SH-SY5Y (cell line): ENCODE data around the gene PREX1.

Experiments
- GATA2 ChIP-seq: IDR thresholded peaks from 2 replicates; pipeline ENCODE4 v1.6.1; 2011; ENCODE audit warnings: mild to moderate bottlenecking, low read depth, low read length
- GATA3 ChIP-seq: IDR thresholded peaks from 2 replicates; pipeline ENCODE4 v1.6.1; 2011; ENCODE audit warnings: low read depth, mild to moderate bottlenecking, low read length, moderate library complexity

DNA sequence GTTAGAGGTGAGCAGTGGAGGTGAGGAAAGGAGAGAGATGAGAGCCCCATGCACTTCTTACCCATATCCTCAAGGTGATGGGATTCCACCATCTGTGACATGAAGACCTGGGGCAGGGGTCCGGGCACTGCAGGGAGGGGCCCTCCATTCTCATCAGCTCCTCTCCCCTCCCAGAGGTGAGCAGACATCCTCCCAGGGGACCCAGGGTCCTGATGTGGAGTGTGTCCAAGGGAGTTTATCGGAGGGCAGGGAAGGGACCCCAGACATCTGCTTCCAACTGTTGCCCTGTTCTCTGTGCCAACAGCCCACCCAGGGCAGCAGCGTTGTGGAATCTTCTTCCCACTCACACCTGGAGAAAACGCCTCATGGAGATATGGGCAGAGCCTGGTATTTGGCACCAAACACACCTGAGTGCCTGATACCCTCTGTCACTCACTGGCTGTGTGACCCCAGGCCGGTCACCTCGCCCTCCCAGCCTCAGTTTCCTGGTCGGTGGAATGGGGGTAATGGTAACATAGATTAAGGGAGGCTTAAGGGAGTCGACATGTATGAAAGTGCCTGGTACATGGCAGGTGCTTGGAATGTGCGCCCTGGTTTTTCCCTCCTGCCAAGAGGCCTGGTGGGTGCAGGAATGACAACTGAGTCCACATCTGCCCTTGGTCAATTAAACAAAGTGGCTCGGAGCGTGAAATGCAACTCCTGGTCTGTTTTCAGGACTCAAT is 227.9 kb downstream of the PREX1 start:
- TF ChIP-seq GATA2 (no peak), GATA3 (no peak)
